ENCODE results near the gene GSX2.
"Not testable (repeated sequence)": the region's sequence is repeated elsewhere in the genome, so short reads cannot be mapped to it uniquely, and the experiment has no call there.

GSX2 gene

DNA sequence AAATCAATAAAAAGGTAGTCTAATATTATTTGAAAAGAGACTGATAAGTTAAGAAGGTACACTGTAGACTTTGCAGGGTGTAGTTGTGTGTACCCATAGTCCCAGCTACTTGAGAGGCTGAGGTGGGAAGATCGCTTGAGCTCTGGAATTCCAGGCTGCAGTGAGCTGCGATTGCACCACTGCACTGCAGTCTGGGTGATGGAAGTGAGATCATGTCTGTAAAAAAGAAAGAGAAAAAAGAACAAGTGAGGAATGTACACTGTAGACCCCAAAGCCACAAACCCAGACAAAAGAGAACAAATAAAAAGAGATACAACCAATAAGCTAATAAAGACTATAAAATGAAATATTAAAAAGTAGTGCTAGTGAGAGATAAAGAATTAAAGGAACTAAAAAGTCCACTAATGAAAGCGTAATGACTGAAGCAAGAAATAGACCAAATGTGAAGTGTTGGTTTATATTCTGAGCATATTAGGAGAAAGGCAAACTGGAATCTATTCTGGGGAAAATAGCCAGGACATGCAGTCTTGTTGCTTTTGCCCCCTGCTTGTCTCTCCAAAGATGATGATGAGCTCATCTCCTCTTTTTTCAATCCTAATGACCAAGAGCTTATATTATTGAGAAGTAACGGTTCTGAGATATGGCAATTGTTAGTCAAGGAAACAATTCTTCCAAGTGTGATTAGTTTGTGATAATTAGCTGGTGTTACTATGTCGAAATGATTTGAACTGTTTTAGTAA, 19.1 kb downstream of the GSX2 start:
- no peak overlapping the region for H3K4me3 ChIP-seq (ENCODE audit: low read depth, low read length)
- TF ChIP-seq, protein P1, sequence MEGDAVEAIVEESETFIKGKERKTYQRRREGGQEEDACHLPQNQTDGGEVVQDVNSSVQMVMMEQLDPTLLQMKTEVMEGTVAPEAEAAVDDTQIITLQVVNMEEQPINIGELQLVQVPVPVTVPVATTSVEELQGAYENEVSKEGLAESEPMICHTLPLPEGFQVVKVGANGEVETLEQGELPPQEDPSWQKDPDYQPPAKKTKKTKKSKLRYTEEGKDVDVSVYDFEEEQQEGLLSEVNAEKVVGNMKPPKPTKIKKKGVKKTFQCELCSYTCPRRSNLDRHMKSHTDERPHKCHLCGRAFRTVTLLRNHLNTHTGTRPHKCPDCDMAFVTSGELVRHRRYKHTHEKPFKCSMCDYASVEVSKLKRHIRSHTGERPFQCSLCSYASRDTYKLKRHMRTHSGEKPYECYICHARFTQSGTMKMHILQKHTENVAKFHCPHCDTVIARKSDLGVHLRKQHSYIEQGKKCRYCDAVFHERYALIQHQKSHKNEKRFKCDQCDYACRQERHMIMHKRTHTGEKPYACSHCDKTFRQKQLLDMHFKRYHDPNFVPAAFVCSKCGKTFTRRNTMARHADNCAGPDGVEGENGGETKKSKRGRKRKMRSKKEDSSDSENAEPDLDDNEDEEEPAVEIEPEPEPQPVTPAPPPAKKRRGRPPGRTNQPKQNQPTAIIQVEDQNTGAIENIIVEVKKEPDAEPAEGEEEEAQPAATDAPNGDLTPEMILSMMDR (conservative IDR thresholded peaks at IDR 0.05; ENCODE audit: low read depth, low read length) = no peak
- DNase-seq (ENCODE audit: low read depth) = peak; percentile 77

DNA sequence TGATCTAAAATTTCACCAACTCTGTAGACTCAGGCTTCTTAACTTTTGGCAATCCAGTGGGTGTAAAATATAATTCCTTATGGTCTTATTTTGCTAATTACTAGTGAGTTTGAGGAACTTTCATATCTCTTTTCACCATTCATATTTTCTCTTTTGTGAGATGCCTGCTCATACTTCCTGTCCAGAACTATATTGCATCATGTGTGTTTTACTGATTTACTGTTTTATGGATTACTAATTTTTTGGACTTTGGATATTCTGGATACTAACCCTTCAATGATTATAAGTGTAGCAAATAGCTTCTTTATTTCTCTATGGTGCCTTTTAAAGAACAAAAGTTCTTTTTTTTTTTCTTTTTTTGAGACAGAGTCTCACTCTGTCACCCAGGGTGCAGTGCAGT, 20.6 kb downstream of the GSX2 start:
- H3K4me3 ChIP-seq (ENCODE audit: low read depth, low read length) = no peak overlapping the region
- no peak for DNase-seq (ENCODE audit: low read depth)
- TF ChIP-seq, protein P1 (conservative IDR thresholded peaks at IDR 0.05; ENCODE audit: low read depth, low read length) = no peak

DNA sequence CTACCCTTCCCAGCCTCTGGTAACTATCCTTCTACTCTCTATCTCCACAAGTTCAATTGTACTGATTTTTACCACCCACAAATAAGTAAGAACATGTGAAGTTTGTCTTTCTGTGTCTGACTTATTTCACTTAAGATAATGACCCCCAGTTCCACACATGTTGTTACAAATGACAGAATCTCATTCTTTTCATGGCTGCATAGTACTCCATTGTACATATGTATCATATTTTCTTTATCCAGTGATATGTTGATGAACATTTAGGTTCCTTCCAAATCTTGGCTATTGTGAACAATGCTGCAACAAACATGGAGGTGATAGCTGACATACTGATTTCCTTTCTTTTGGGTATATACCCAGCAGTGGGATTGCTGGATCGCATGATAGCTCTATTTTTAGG, 27.7 kb downstream of the GSX2 start:
- TF ChIP-seq, protein P1 (conservative IDR thresholded peaks at IDR 0.05; ENCODE audit: low read depth, low read length) = no peak
- no peak for DNase-seq (ENCODE audit: low read depth)
- H3K4me3 ChIP-seq (ENCODE audit: low read depth, low read length) = no peak overlapping the region

DNA sequence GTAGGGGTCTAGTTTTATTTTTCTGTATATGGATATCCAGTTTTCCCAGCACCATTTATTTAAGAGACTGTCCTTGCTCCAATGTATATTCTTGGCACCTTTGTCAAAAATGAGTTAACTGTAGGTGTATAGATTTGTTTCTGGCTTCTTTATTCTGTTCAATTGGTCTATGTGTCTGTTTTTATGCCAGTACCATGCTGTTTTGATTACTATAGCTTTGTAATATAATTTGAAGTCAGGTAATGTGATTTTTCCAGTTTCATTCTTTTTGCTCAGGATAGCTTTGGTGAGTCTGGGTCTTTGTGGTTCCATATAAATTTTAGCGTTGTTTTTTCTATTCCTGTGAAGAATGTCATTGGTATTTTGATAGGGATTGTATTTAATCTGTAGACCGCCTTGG, 28.7 kb downstream of the GSX2 start:
- H3K4me3 ChIP-seq (ENCODE audit: low read depth, low read length); DNase-seq (ENCODE audit: low read depth): not testable (repeated sequence)

DNA sequence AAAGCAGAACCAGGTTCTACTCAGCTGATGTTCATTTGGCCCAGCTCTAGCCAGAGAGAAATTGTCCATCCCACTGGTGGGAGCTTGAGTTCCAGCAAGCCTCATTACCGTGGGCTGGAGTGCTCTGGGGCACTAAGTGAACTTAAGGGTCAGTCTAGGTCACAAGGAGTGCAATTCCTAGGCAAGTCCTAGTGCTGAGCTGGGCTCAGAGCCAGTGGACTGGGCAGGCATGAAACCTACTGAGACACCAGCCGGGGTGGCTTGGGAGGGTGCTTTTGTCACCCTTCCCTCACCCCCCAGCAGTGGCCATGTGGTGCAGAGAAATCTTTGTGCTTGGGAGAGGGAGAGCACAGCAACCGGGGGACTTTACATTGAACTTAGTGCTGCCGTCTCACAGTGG, 39.4 kb downstream of the GSX2 start:
- TF ChIP-seq, protein P1 (conservative IDR thresholded peaks at IDR 0.05; ENCODE audit: low read depth, low read length) = no peak
- no peak for DNase-seq (ENCODE audit: low read depth)
- H3K4me3 ChIP-seq (ENCODE audit: low read depth, low read length) = no peak overlapping the region

DNA sequence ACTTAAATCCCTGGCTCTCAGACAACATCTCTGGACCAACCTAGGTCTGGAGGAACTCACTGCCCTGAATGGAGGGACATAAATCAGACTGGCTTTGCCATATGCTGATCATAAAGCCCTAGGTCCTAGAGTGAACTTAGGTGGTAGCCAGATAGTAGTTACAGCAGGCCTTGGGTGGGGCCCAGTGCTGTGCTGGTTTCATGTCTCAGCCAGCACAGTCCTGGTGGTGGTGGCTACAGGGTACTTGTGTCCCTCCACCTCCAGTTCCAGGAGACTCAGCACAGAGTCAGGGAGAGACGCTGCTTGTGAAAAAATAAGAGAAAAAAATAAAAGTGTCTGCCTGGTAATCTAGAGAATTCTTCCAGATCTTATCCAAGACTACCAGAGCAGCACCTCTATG, 40.3 kb downstream of the GSX2 start:
- no peak for DNase-seq (ENCODE audit: low read depth)
- TF ChIP-seq, protein P1 (conservative IDR thresholded peaks at IDR 0.05; ENCODE audit: low read depth, low read length) = no peak
- no peak overlapping the region for H3K4me3 ChIP-seq (ENCODE audit: low read depth, low read length)

DNA sequence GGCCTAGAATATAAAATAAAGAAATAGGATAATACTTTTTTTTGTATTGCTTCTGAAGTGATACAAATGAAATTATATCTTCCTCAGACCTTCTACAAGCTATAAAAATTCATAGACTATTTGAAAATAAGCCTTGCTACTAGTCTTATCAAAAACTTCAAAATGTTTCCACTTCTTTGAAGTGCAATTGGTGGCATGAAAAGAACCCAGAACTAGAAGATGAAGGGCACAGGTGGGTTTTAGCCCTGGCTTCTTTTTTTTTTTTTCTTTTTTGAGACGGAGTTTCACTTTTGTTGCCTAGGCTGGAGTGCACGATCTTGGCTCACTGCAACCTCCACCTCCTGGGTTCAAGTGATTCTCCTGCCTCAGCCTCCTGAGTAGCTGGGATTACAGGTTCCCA, 44.2 kb downstream of the GSX2 start:
- DNase-seq (ENCODE audit: low read depth) = no peak
- TF ChIP-seq, protein P1 (conservative IDR thresholded peaks at IDR 0.05; ENCODE audit: low read depth, low read length) = no peak
- no peak overlapping the region for H3K4me3 ChIP-seq (ENCODE audit: low read depth, low read length)

All from choroid plexus epithelial cell (primary cell).